Prostate gland (tissue), 2 donors: ENCODE data around the gene BLNK. TPM values are rescaled to one million over a fixed set of nuclear protein-coding genes. Genes with fewer than 3 reads are reported as not detected.

ENCODE experiments used
- DNase-seq: peaks from one replicate; pipeline ENCODE4 v3.0.0-alpha.2; 2019; ENCODE audit warnings: low spot score
- H3K27ac ChIP-seq, 2 donors: fragments of 200-600 bp; sonication (generic); 2 replicates each; pipeline ENCODE4 v1.5.1; 2017 to 2019
- H3K27me3 ChIP-seq: fragments of 200-600 bp; sonication (generic); replicated peaks from 2 replicates; pipeline ENCODE4 v1.5.1; 2019; ENCODE audit not compliant: insufficient read depth
- H3K36me3 ChIP-seq, 2 donors: fragments of 200-600 bp; sonication (generic); 1 replicate in 1 of 2; 2 replicates in 1 of 2; pipeline versions ENCODE4 v1.5.1 to v1.8.1; 2017 to 2019
- H3K4me1 ChIP-seq: fragments of 200-600 bp; sonication (generic); replicated peaks from 2 replicates; pipeline ENCODE4 v1.5.1; 2019
- H3K4me3 ChIP-seq, 2 donors: fragments of 200-600 bp; sonication (generic); 2 replicates each; pipeline ENCODE4 v1.5.1; 2017 to 2019
- H3K9me3 ChIP-seq: fragments of 200-600 bp; sonication (generic); 2 replicates; pipeline ENCODE4 v1.5.1; 2017
- POLR2A ChIP-seq: fragments of 450-650 bp; IDR thresholded peaks from one replicate; pipeline ENCODE4 v1.6.1; 2016; ENCODE audit warnings: antibody characterized with exemption, mild to moderate bottlenecking
- POLR2AphosphoS5 ChIP-seq: sonication (generic); formaldehyde crosslinking; IDR thresholded peaks from one replicate; pipeline ENCODE4 v1.6.1; 2017; ENCODE audit warnings: antibody characterized with exemption
- WGBS: methylation state at CpG from one replicate; pipeline ENCODE4 v1.1.5; 2018; 5-methylcytosine and 5-hydroxymethylcytosine counted together
- intact Hi-C: fragments of 100-400 bp; cut with DNase I; formaldehyde crosslinking; loops from one replicate; pipeline ENCODE4 v1.14.2; 2022
- total RNA-seq, 2 donors: library from RNA; depleted of rRNA; stranded (reverse); fragments of >200 nt; gene quantifications; one replicate each; pipeline ENCODE4 v1.1.0, GENCODE V29; 2016
- TF ChIP-seq, protein P1 (sequence below), 4 experiments: fragments of 200-600 bp in 2 of 4; fragments of 450-650 bp in 2 of 4; sonication (generic) in 2 of 4; IDR thresholded peaks; 1 replicate in 3 of 4; 2 replicates in 1 of 4; pipeline ENCODE4 v1.5.1; 2016 to 2019; ENCODE audit warnings: antibody characterized with exemption in 4 of 4, mild to moderate bottlenecking in 2 of 4, moderate library complexity in 2 of 4

Gene BLNK
- total RNA-seq, 2 donors from 2014 or later, result 4.8 to 8.2 TPM

DNA sequence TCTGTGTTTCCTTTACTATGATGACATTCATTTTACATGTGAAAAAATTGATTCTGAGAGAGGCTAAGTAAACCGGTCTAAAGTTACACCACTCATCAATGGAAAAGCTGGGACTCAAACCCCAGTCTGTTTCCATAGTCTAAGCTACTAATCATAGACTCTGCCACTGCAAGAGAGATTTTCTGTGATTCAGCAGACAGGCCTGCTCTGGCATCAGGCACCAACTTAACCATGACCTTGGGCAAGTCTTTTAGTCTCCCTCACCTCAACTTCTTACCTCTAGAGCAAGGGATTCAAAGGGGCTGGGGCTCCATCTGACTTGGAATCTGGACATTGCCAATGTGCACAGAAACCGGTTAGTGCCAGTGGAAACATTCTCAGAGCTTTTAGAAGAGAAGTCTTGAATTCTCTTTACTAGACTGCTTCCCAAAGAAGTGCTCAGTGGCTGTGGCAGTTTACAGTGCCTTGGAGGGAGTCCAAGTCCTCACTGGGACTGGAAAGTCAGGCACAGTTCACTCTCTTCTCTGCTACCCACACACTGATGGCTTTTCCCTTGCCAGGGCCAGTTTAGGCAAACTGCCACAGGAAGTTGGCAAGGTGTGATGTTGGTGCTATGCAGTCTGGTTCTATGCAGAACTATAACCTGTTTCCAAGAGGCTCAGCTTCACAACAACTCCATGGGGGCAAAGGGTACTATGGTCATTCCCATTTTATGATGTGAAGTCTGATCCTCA, 4.5 kb upstream of the BLNK start:
- WGBS, result 58% methylated on average over 2 of the region's 2 CpGs
- H3K9me3 ChIP-seq, result no peaks in the 10 kb centered on the region
- no peaks in the 10 kb centered on the region for H3K36me3 ChIP-seq
- TF ChIP-seq, protein P1, sequence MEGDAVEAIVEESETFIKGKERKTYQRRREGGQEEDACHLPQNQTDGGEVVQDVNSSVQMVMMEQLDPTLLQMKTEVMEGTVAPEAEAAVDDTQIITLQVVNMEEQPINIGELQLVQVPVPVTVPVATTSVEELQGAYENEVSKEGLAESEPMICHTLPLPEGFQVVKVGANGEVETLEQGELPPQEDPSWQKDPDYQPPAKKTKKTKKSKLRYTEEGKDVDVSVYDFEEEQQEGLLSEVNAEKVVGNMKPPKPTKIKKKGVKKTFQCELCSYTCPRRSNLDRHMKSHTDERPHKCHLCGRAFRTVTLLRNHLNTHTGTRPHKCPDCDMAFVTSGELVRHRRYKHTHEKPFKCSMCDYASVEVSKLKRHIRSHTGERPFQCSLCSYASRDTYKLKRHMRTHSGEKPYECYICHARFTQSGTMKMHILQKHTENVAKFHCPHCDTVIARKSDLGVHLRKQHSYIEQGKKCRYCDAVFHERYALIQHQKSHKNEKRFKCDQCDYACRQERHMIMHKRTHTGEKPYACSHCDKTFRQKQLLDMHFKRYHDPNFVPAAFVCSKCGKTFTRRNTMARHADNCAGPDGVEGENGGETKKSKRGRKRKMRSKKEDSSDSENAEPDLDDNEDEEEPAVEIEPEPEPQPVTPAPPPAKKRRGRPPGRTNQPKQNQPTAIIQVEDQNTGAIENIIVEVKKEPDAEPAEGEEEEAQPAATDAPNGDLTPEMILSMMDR (IDR thresholded peaks at IDR 0.05), result no peak
- TF ChIP-seq POLR2AphosphoS5, result peak; percentile 84
- H3K27me3 ChIP-seq, result no peaks in the 10 kb centered on the region
- peaks cover 4% of the 10 kb centered on the region for H3K4me1 ChIP-seq
- DNase-seq, result peak; percentile 83
- H3K27ac ChIP-seq, result peak overlapping the region in 1 of 2 donors; percentile 2
- intact Hi-C loops, result no loop called here
- H3K4me3 ChIP-seq, result no peak overlapping the region

GRCh38 chr10:96272316-96273280, 1.2 kb upstream of the BLNK start:
- Histone ChIP-seq H3K9me3 (no peaks in the 10 kb centered on the region), H3K4me3 (no peak overlapping the region), H3K36me3 (no peaks in the 10 kb centered on the region), H3K27ac (peak overlapping the region in 1 of 2 donors; percentile 70), H3K4me1 (peaks cover 4% of the 10 kb centered on the region), H3K27me3 (no peaks in the 10 kb centered on the region)
- DNase-seq, result no peak
- intact Hi-C loops, result no loop called here
- WGBS, result 74% methylated on average over 8 of the region's 8 CpGs
- TF ChIP-seq, protein P1 (IDR thresholded peaks at IDR 0.05), result no peak
- TF ChIP-seq POLR2AphosphoS5 (no peak), POLR2A (no peak)

DNA sequence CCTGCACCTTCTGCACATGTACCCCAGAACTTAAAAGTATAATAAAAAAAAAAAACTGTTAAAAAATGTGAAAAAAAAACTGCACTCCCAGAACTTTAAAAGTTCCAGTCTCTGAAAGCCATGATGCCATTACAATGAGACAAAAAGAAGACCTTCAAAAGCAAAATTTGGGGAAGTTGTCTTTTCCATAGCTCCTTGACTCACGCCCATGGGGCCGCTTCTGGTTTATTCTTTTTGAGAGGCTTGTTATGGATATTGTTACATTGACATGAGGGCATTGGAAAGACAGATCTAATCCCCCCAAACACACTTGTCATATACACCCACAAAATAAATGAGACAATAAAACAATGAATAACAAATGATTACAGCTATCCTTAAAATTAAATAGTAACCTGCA, 798 bp downstream of the BLNK start:
- intact Hi-C loops, result no loop called here
- no peaks in the 10 kb centered on the region for H3K9me3 ChIP-seq
- H3K27me3 ChIP-seq, result no peaks in the 10 kb centered on the region
- peak overlapping the region; percentile 13 to 30 for H3K4me3 ChIP-seq
- peak overlapping the region; percentile 60 to 70 for H3K27ac ChIP-seq
- DNase-seq, result no peak
- H3K36me3 ChIP-seq, result no peaks in the 10 kb centered on the region
- H3K4me1 ChIP-seq, result peaks cover 4% of the 10 kb centered on the region
- TF ChIP-seq POLR2AphosphoS5, result no peak
- TF ChIP-seq, protein P1 (IDR thresholded peaks at IDR 0.05), result no peak
- TF ChIP-seq POLR2A, result no peak
- WGBS, result 75% methylated on average over 2 of the region's 2 CpGs

DNA sequence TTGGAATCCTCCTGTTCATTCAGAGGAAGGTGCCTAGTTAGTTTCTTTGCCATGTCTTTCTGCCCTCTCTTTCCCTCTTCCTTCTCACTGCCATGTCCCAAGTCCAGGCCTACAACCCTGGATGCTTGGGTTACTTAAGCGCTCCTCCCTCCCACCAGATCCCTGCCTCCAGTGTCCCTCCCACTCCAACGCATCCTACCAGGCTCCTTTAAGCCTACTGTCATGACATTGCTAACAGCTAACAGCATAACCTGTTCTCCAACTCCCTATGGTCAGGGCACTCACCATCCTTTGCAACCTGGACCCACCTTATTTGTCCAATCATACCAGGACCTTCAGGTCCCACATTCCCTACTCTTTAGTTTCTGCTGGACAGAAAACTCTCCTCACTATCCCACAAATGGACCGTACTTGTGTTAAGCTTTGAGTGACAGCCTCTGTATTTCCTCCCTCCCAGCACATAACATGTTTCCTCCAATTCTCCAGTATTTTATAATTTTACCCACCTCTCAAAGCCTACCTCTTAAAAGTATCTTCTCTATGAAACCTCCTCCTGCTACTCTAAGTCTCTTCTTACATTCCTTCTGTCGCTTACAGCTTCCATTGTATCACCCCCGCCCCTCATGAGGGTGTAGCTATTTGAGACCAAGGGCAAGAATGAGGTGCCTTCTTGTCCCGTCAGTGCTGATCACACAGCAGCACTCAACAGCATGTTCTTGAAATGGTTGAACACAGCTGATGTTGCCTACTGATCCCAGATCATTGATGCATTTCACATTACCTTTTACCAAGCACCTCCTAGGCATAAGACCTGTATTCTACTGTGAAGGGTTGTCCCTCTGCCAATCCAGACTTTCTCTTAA, 1.7 kb downstream of the BLNK start:
- Histone ChIP-seq H3K27ac (no peak overlapping the region), H3K4me3 (peak overlapping the region in 1 of 2 donors; percentile 30), H3K36me3 (no peaks in the 10 kb centered on the region), H3K4me1 (peaks cover 4% of the 10 kb centered on the region), H3K27me3 (no peaks in the 10 kb centered on the region), H3K9me3 (no peaks in the 10 kb centered on the region)
- TF ChIP-seq POLR2A (no peak), POLR2AphosphoS5 (no peak)
- TF ChIP-seq, protein P1 (IDR thresholded peaks at IDR 0.05), result no peak
- intact Hi-C loops, result no loop called here
- no peak for DNase-seq
- WGBS, result 80% methylated on average over 6 of the region's 6 CpGs
